ENCODE data around the gene MTAP. TPM values are rescaled to one million over a fixed set of nuclear protein-coding genes. Genes with fewer than 3 reads are reported as not detected.

Gene MTAP
- total and polyA plus RNA-seq, 9 of the 15 experiments (the other 6 are each of a cell fraction or from before 2014, with no cell fraction given): 0.07 TPM; not detected in 8

DNA sequence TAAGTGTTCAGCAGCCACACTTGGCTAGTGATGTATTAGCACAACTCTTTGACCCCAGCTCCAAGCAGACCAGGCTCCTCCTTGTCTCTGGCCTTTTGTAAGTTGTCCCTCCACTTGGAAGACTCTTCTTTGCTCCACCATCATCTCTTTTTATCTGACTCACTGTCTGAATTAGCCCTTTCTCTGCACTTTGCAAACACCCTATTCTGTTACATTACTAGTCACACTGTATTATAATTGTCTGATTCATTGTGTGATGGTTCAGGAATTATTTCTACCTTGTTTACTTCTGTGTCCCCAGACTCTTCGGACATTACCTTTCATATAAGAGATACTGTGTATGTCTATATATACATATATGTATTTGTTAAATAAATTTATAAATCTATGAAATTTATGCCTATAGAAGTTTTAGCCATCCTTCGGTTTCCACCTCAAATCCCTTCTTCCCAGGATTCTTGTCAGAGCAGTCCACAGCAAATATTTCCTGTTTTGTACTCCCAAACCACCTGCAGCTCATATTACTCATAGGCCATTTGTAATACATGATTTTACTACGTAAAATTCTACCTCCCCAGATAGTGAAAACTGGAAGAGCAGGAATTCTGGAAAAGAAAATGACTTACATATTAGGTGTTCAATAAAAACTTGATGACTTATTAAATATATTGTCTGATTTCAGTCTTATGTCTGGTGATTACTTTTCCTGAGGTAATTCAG is 69.0 kb downstream of the MTAP start:
- Histone ChIP-seq H3K4me3 (no peak overlapping the region), H4K20me1 (replicated peaks; ENCODE audit: control insufficient read depth, insufficient read depth, low read length) (no peaks in the 10 kb centered on the region), H3K36me3 (ENCODE audit: control insufficient read depth, insufficient read depth, low read length) (no peaks in the 10 kb centered on the region), H3K79me2 (ENCODE audit: control insufficient read depth, insufficient read depth, low read length) (no peaks in the 10 kb centered on the region), H3K4me2 (ENCODE audit: insufficient read depth, low read length) (no peak overlapping the region), H2AFZ (ENCODE audit: low read depth, low read length) (no peak overlapping the region), H3K27ac (ENCODE audit: extremely low read depth, low read depth, low read length) (no peak overlapping the region), H3K27me3 (ENCODE audit: control insufficient read depth in 2 of 2, insufficient read depth in 2 of 2, low read length in 2 of 2) (no peaks in the 10 kb centered on the region), H3K4me1 (replicated peaks in 1 of 2; ENCODE audit: control insufficient read depth in 2 of 2, insufficient read depth in 2 of 2, low read length in 2 of 2) (no peaks in the 10 kb centered on the region), H3K9ac (ENCODE audit: insufficient read depth in 1 of 2, low read depth in 2 of 2, low read length in 2 of 2) (no peak overlapping the region), H3K9me1 (ENCODE audit: control insufficient read depth, insufficient read depth, low read length) (no peaks in the 10 kb centered on the region), H3K9me3 (replicated peaks; ENCODE audit: control insufficient read depth, insufficient read depth, low read depth, low read length) (no peaks in the 10 kb centered on the region)
- POLR2A ChIA-PET: no interaction called here
- no peak for FAIRE-seq
- CTCF ChIA-PET (ENCODE audit: low intra/inter-chr PET ratio): no interaction called here
- DNase-seq (ENCODE audit: extremely low read depth in 1 of 4, low spot score in 3 of 4): no peak
- no CpG with 5 or more reads among the region's 3 CpGs for WGBS (ENCODE audit: insufficient coverage, low coverage, missing lambda C conversion rate)
- in situ Hi-C loops (cut with MboI) (no loop called here), intact Hi-C loops (cut with micrococcal nuclease) (no loop called here)
- BruUV-seq (replicated peaks): no TSS peak
- ATAC-seq: no peak
- TF ChIP-seq PHF8 (IDR thresholded peaks at IDR 0.05; ENCODE audit: borderline replicate concordance, low read length) (no peak), CREBBP (IDR thresholded peaks at IDR 0.05; ENCODE audit: low read depth, low read length) (no peak), ZKSCAN8 (CRISPR knock-in tag; IDR thresholded peaks at IDR 0.05) (no peak), ZBTB5 (IDR thresholded peaks at IDR 0.05) (no peak), PTRF (tag; IDR thresholded peaks at IDR 0.05) (no peak), CHD1 (IDR thresholded peaks at IDR 0.05; ENCODE audit: low read length) (no peak), ZNF445 (CRISPR knock-in tag; IDR thresholded peaks at IDR 0.05; ENCODE audit: low read depth) (no peak), HIVEP1 (CRISPR knock-in tag; IDR thresholded peaks at IDR 0.05) (no peak), ELF4 (CRISPR knock-in tag; IDR thresholded peaks at IDR 0.05) (no peak), FOXJ2 (tag; IDR thresholded peaks at IDR 0.05) (no peak), BRD4 (IDR thresholded peaks at IDR 0.05) (no peak)
- TF ChIP-seq, protein P1, sequence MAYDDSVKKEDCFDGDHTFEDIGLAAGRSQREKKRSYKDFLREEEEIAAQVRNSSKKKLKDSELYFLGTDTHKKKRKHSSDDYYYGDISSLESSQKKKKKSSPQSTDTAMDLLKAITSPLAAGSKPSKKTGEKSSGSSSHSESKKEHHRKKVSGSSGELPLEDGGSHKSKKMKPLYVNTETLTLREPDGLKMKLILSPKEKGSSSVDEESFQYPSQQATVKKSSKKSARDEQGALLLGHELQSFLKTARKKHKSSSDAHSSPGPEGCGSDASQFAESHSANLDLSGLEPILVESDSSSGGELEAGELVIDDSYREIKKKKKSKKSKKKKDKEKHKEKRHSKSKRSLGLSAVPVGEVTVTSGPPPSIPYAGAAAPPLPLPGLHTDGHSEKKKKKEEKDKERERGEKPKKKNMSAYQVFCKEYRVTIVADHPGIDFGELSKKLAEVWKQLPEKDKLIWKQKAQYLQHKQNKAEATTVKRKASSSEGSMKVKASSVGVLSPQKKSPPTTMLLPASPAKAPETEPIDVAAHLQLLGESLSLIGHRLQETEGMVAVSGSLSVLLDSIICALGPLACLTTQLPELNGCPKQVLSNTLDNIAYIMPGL (CRISPR knock-in tag; IDR thresholded peaks at IDR 0.05): no peak
- TF ChIP-seq, protein P2, sequence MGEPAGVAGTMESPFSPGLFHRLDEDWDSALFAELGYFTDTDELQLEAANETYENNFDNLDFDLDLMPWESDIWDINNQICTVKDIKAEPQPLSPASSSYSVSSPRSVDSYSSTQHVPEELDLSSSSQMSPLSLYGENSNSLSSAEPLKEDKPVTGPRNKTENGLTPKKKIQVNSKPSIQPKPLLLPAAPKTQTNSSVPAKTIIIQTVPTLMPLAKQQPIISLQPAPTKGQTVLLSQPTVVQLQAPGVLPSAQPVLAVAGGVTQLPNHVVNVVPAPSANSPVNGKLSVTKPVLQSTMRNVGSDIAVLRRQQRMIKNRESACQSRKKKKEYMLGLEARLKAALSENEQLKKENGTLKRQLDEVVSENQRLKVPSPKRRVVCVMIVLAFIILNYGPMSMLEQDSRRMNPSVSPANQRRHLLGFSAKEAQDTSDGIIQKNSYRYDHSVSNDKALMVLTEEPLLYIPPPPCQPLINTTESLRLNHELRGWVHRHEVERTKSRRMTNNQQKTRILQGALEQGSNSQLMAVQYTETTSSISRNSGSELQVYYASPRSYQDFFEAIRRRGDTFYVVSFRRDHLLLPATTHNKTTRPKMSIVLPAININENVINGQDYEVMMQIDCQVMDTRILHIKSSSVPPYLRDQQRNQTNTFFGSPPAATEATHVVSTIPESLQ (CRISPR knock-in tag; IDR thresholded peaks at IDR 0.05): no peak
- TF ChIP-seq, protein P3, sequence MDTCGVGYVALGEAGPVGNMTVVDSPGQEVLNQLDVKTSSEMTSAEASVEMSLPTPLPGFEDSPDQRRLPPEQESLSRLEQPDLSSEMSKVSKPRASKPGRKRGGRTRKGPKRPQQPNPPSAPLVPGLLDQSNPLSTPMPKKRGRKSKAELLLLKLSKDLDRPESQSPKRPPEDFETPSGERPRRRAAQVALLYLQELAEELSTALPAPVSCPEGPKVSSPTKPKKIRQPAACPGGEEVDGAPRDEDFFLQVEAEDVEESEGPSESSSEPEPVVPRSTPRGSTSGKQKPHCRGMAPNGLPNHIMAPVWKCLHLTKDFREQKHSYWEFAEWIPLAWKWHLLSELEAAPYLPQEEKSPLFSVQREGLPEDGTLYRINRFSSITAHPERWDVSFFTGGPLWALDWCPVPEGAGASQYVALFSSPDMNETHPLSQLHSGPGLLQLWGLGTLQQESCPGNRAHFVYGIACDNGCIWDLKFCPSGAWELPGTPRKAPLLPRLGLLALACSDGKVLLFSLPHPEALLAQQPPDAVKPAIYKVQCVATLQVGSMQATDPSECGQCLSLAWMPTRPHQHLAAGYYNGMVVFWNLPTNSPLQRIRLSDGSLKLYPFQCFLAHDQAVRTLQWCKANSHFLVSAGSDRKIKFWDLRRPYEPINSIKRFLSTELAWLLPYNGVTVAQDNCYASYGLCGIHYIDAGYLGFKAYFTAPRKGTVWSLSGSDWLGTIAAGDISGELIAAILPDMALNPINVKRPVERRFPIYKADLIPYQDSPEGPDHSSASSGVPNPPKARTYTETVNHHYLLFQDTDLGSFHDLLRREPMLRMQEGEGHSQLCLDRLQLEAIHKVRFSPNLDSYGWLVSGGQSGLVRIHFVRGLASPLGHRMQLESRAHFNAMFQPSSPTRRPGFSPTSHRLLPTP (IDR thresholded peaks at IDR 0.05; ENCODE audit: borderline replicate concordance, extremely low read depth, insufficient read length): no peak
